ENCODE data around the gene IL32.
A peak's percentile ranks its signal among the peaks of the same experiment; 100 is the strongest.
"Not testable (repeated sequence)": the region's sequence is repeated elsewhere in the genome, so short reads cannot be mapped to it uniquely, and the experiment has no call there.

Gene IL32

GRCh38 chr16:3060339-3061127 lies 4.9 kb upstream of the IL32 start:
- DNase-seq, result no peak
- intact Hi-C loops (cut with DNase I), result loop anchor here (5.0 kb wide), 1 partner anchor 57 kb away; no protein-coding TSS in a partner anchor

- DNase-seq, result no peak
- intact Hi-C loops (cut with DNase I), result loop anchor here (5.0 kb wide), 1 partner anchor 55 kb away; no protein-coding TSS in a partner anchor
These were observed 2.9 kb upstream of the IL32 start for GRCh38 chr16:3062553-3062952.

- intact Hi-C loops (cut with DNase I), result loop anchor here (5.0 kb wide), 1 partner anchor 53 kb away; no protein-coding TSS in a partner anchor
- no peak for DNase-seq
These were observed 1.6 kb upstream of the IL32 start for GRCh38 chr16:3063625-3064386.

- intact Hi-C loops (cut with DNase I), result no loop called here
- DNase-seq, result no peak
These were observed 451 bp downstream of the IL32 start for GRCh38 chr16:3065742-3066439.

- intact Hi-C loops (cut with DNase I), result no loop called here
- DNase-seq, result no peak
These were observed 954 bp downstream of the IL32 start for GRCh38 chr16:3066440-3066748.

GRCh38 chr16:3068487-3068886 lies 3.0 kb downstream of the IL32 start:
- intact Hi-C loops (cut with DNase I), result no loop called here
- no peak for DNase-seq

- DNase-seq; intact Hi-C loops (cut with DNase I): not testable (repeated sequence)
These were observed 3.7 kb downstream of the IL32 start for GRCh38 chr16:3069146-3069545.

- intact Hi-C loops (cut with DNase I), result no loop called here
- DNase-seq, result no peak
These were observed 5.2 kb downstream of the IL32 start for GRCh38 chr16:3070608-3071111.

GRCh38 chr16:3071655-3072054 lies 6.2 kb downstream of the IL32 start:
- no peak for DNase-seq
- intact Hi-C loops (cut with DNase I), result no loop called here

- DNase-seq; intact Hi-C loops (cut with DNase I): not testable (repeated sequence)
These were observed 6.7 kb downstream of the IL32 start for GRCh38 chr16:3072148-3072547.

GRCh38 chr16:3072576-3073263 lies 7.3 kb downstream of the IL32 start:
- DNase-seq; intact Hi-C loops (cut with DNase I): not testable (repeated sequence)

- intact Hi-C loops (cut with DNase I), result no loop called here
- DNase-seq, result no peak
These were observed 8.0 kb downstream of the IL32 start for GRCh38 chr16:3073448-3073847.

- no peak for DNase-seq
- intact Hi-C loops (cut with DNase I), result no loop called here
These were observed 9.6 kb downstream of the IL32 start for GRCh38 chr16:3074860-3075522.

- intact Hi-C loops (cut with DNase I), result no loop called here
- DNase-seq, result peak in 2 of 42 donors; percentile 17 to 46
These were observed 10.1 kb downstream of the IL32 start for GRCh38 chr16:3075523-3075915.

- DNase-seq; intact Hi-C loops (cut with DNase I): not testable (repeated sequence)
These were observed 10.5 kb downstream of the IL32 start for GRCh38 chr16:3075946-3076345.

GRCh38 chr16:3076577-3076976 lies 11.1 kb downstream of the IL32 start:
- no peak for DNase-seq
- intact Hi-C loops (cut with DNase I), result no loop called here

- intact Hi-C loops (cut with DNase I), result no loop called here
These were observed 14.6 kb downstream of the IL32 start for GRCh38 chr16:3080024-3080423.

GRCh38 chr16:3081957-3082356 lies 16.5 kb downstream of the IL32 start:
- intact Hi-C loops (cut with DNase I); DNase-seq: not testable (repeated sequence)

More at GRCh38 chr16:3080024-3080423, 14.6 kb downstream of the IL32 start:
- no peak for DNase-seq

Data from head of caudate nucleus (tissue), 42 donors.